ENCODE measurements around the gene NUMB. TPM values are rescaled to one million over a fixed set of nuclear protein-coding genes. Genes with fewer than 3 reads are reported as not detected.
"Not testable (repeated sequence)": the region's sequence is repeated elsewhere in the genome, so short reads cannot be mapped to it uniquely, and the experiment has no call there.

NUMB gene
- total RNA-seq, 2 experiments from 2014 or later = 36.7 to 37.4 TPM

DNA sequence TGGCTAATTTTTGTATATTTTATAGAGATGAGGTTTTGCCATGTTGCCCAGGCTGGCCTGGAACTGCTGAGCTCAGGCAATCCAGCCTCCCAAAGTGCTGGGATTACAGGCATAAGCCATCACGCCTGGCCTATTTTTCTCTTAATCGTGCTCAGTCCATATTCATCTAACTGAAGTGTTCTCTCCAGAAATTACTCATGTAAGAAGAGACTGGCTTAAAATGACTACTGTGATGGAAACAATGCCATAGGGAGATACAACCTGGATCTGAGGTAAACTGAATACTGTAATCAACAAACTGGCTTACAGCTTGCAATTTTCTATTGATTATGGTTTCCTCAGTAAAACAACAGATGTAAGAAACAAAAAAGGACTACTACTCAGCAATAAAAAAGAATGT lies 21.1 kb downstream of the NUMB start:
- ChIA-PET POLR2A (no interaction called here), CTCF (no interaction called here)

- POLR2A ChIA-PET = no interaction called here
- CTCF ChIA-PET = no interaction called here
Measured at GRCh38 chr14:73432124-73432523, 26.2 kb downstream of the NUMB start.

GRCh38 chr14:73428353-73428824 lies 30.0 kb downstream of the NUMB start:
- CTCF ChIA-PET = no interaction called here
- POLR2A ChIA-PET = interaction anchor here (0.6 kb wide), 1 partner anchor 15 kb away, joined by 3 read pairs; no protein-coding TSS in a partner anchor

DNA sequence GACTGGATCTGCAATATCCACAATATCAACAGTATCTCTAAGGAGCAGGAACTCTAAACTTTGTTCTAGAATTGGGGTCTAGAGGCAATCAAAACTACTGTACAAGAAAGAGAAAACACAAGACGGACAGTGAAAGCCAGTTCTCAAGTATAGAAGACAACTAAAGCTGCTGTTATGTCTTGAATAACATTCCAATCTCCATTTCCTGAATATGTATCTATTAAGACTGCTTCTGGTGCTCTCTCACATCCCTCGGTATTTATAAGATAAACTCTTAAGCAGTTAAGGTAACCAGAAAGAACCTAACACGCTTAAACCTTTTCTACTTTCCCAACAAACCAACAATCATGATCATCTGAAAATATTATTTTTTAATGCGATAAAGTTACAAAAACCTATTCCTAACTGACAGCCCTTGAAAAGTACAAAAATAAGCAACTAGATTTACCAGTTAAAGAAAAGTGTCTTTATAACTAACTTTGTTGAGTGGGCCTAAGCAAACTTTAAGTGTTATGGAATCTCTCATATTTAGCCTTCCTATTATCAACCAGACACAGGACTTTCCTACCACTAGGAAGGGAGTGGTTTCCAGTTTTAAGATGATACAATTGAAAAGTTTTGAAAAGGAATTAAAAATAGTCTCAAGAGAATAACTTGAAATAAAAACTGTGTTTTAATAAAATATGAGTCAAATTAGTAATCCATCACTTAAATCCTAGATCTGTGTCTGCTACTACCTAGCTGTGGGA lies 30.7 kb downstream of the NUMB start:
- POLR2A ChIA-PET = interaction anchor here (0.6 kb wide), 1 partner anchor 16 kb away, joined by 3 read pairs; no protein-coding TSS in a partner anchor
- CTCF ChIA-PET = no interaction called here

GRCh38 chr14:73426877-73427276 lies 31.5 kb downstream of the NUMB start:
- CTCF ChIA-PET = no interaction called here
- POLR2A ChIA-PET = no interaction called here

DNA sequence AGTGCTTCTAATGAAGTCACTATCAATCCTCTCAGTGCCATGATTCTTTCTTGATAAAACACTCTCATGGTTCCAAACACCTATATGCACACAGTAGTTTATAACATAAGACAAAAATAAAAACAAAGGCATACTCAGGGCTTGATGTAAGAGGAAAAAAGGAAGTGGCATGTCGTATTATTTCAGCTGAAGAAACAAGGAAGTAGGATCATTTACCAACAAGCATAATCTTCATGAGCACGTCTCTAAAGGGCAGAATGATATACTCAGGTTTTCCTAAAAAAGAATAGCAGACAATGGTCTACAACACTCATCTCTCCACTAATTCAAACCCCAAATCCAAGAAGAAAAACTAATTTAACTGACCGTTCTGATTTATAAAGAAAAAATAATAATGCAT lies 33.9 kb downstream of the NUMB start:
- ChIA-PET CTCF (no interaction called here), POLR2A (no interaction called here)

GRCh38 chr14:73423092-73423491 lies 35.3 kb downstream of the NUMB start:
- POLR2A ChIA-PET = not testable (repeated sequence)
- CTCF ChIA-PET = interaction anchor here (0.7 kb wide), 1 partner anchor 513 kb away, joined by 4 read pairs; no protein-coding TSS in a partner anchor

GRCh38 chr14:73422515-73422914 lies 35.8 kb downstream of the NUMB start:
- ChIA-PET POLR2A (no interaction called here), CTCF (no interaction called here)

DNA sequence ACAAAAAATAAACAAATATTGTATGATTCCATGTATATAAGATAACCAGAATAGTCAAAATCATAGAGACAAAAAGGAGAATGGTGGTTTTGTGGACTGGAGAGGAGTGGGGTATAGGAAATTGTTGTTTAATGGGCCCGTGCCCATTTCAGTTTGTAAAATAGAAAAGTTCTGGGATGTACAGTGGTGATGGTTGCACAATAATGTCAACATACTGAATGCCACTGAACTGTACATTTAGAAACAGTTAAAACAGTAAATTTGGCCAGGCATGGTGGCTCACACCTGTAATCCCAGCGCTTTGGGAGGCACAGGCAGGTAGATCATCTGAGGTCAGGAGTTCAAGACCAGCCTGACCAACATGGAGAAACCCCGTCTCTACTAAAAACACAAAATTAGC lies 40.1 kb downstream of the NUMB start:
- ChIA-PET CTCF (no interaction called here), POLR2A (no interaction called here)

GRCh38 chr14:73406248-73406647 lies 52.1 kb downstream of the NUMB start:
- POLR2A ChIA-PET, CTCF ChIA-PET: not testable (repeated sequence)

- ChIA-PET CTCF (no interaction called here), POLR2A (no interaction called here)
Measured at GRCh38 chr14:73403181-73403752, 55.1 kb downstream of the NUMB start.

DNA sequence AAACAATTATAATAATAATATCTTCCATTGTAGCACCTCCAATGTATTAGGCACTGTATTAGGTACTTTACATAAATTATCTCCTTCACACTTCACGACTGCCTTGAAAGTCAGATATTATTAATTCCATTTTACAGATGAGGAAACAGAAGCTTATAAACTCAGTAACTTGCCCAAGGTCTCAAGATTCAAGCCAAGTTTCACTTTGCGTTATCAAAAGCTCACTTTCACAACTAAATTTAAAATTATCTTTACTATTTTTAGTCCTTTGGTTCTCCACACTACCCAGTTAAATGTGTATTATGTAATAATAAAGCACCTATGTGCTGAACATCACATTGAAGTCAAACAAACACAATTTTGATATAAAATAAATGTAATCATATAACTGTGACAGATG lies 55.8 kb downstream of the NUMB start:
- ChIA-PET POLR2A (no interaction called here), CTCF (no interaction called here)

- CTCF ChIA-PET = no interaction called here
- POLR2A ChIA-PET = no interaction called here
Measured at GRCh38 chr14:73397810-73398209, 60.5 kb downstream of the NUMB start.

GRCh38 chr14:73394317-73394716 lies 64.0 kb downstream of the NUMB start:
- ChIA-PET CTCF (no interaction called here), POLR2A (interaction anchor here (0.6 kb wide), 1 partner anchor 101 kb away, joined by 5 read pairs; no protein-coding TSS in a partner anchor)

GRCh38 chr14:73393375-73393774 lies 65.0 kb downstream of the NUMB start:
- ChIA-PET POLR2A (no interaction called here), CTCF (no interaction called here)

- ChIA-PET CTCF (no interaction called here), POLR2A (interaction anchor here (0.6 kb wide), 1 partner anchor 98 kb away, joined by 3 read pairs; the partner anchor contains the start of gene RIOX1)
Measured at GRCh38 chr14:73392329-73393257, 65.8 kb downstream of the NUMB start.

- POLR2A ChIA-PET, CTCF ChIA-PET: not testable (repeated sequence)
Measured at GRCh38 chr14:73387860-73388259, 70.5 kb downstream of the NUMB start.

- CTCF ChIA-PET = interaction anchor here (0.7 kb wide), 1 partner anchor 13 kb away, joined by 3 read pairs; no protein-coding TSS in a partner anchor
- POLR2A ChIA-PET = no interaction called here
Measured at GRCh38 chr14:73386342-73386741, 72.0 kb downstream of the NUMB start.

GRCh38 chr14:73385021-73385420 lies 73.3 kb downstream of the NUMB start:
- POLR2A ChIA-PET = not testable (repeated sequence)
- CTCF ChIA-PET = interaction anchor here (0.6 kb wide), 1 partner anchor 272 kb away, joined by 4 read pairs; no protein-coding TSS in a partner anchor

GRCh38 chr14:73383356-73383755 lies 75.0 kb downstream of the NUMB start:
- CTCF ChIA-PET = no interaction called here
- POLR2A ChIA-PET = no interaction called here
